Measurements from ENCODE around the gene ACTR2.

DNA sequence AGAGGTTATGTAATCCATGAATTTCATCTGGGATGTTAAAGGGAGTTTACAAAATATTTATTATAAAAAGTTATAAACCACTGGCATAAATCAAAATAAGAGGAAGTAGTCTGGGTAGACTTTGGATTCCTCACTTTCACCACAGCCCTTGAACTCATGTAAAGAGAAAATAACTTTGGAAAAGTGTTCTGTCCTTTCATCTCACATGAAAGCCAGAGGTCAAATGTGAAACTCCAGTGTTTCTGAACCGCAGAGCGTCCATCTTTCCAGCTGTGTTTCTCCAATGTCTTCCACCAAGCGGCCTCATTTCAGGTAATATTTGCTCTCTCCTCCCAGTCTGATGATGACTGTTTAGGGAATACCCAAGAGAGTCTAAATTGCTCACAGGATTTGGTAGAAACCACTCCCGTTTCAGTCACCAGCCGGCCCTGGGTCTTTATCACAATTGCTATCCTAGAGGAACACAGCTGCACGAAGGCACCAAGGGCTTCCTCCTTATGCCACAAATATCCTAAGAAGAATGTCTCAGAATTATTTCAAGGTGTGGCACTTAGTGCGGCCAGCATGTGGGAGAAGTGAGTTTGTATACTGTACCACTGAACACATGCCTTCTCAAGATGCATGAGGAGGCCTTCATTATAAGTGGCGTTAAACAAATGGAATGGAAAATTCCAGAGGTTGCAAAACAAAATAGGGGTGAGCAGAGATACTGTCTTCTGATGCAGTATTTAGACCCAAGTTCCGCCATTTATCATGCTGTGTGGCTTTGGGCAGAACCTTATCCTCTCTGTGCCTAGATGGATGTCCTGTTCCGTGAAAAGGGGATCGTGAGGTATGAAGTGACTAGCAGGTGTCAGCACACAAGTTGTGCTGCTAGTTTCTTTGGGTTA, 63.8 kb downstream of the ACTR2 start:
- TF ChIP-seq, protein P1, sequence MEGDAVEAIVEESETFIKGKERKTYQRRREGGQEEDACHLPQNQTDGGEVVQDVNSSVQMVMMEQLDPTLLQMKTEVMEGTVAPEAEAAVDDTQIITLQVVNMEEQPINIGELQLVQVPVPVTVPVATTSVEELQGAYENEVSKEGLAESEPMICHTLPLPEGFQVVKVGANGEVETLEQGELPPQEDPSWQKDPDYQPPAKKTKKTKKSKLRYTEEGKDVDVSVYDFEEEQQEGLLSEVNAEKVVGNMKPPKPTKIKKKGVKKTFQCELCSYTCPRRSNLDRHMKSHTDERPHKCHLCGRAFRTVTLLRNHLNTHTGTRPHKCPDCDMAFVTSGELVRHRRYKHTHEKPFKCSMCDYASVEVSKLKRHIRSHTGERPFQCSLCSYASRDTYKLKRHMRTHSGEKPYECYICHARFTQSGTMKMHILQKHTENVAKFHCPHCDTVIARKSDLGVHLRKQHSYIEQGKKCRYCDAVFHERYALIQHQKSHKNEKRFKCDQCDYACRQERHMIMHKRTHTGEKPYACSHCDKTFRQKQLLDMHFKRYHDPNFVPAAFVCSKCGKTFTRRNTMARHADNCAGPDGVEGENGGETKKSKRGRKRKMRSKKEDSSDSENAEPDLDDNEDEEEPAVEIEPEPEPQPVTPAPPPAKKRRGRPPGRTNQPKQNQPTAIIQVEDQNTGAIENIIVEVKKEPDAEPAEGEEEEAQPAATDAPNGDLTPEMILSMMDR (IDR thresholded peaks at IDR 0.05), result no peak
- no peak for TF ChIP-seq POLR2A (IDR thresholded peaks at IDR 0.05)
